Astrocyte of the spinal cord (primary cell): ENCODE data around the gene FOXN1.

ENCODE experiments used
- DNase-seq: peaks from one replicate; pipeline ENCODE4 v3.0.0; 2011; ENCODE audit warnings: low read depth, low spot score
- H3K4me3 ChIP-seq: 2 replicates; pipeline ENCODE4 v1.5.1; 2011; ENCODE audit warnings: low read depth, mild to moderate bottlenecking, low read length, moderate library complexity
- in situ Hi-C: cut with HindIII; loops from 2 replicates; pipeline ENCODE4 v1.10.0; 2017; ENCODE audit warnings: low sequenced_read_pairs
- TF ChIP-seq, protein P1 (sequence below): IDR thresholded peaks from 2 replicates; pipeline ENCODE4 v1.5.1; 2012; ENCODE audit warnings: low read depth, mild to moderate bottlenecking, low read length, inconsistent platforms

FOXN1 gene

DNA sequence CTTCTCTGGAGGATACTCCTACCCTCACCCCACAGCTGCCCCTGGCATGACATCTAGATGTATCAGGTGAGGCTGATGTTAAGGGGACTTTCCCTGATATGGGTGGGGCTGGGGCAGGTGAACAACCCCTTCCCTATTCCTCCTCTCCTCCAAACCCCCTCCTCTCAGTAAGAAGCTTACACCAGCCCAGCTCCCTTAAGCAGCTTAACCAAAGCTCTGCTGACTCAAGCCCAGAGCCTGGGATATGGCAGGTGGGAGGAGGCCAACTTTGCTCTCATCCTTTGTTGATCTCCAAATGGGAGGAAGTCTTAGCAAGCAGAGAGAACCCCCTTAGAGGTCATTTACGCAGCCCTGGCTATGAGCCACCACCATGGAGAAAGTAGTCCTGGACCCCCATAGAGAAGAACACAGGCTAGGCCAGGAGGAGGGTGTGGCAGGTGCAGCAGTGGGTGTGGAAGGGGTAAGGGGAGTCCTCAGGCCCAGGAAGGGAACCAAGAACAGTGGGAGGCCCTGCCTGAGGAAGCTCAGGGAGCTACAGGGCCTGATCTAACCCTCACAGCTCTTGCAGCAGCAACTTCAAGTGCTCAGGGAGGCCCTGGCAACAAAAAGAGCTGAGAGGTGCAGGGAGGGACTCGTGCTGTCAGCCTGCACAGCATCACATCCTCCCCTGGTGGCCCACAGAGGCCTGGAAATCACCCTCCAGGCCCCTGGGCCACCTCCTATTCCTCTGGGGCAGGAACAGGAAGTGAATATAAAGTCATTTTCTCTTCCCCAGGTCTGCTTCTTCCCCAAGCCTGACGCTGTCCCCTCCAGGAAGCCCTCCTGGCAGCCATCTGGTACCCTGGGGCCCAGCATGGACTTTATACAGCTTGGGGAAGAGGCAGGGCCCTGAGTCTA lies 43.3 kb downstream of the FOXN1 start:
- TF ChIP-seq, protein P1, sequence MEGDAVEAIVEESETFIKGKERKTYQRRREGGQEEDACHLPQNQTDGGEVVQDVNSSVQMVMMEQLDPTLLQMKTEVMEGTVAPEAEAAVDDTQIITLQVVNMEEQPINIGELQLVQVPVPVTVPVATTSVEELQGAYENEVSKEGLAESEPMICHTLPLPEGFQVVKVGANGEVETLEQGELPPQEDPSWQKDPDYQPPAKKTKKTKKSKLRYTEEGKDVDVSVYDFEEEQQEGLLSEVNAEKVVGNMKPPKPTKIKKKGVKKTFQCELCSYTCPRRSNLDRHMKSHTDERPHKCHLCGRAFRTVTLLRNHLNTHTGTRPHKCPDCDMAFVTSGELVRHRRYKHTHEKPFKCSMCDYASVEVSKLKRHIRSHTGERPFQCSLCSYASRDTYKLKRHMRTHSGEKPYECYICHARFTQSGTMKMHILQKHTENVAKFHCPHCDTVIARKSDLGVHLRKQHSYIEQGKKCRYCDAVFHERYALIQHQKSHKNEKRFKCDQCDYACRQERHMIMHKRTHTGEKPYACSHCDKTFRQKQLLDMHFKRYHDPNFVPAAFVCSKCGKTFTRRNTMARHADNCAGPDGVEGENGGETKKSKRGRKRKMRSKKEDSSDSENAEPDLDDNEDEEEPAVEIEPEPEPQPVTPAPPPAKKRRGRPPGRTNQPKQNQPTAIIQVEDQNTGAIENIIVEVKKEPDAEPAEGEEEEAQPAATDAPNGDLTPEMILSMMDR: no peak
- no peak overlapping the region for H3K4me3 ChIP-seq
- in situ Hi-C loops: no loop called here
- DNase-seq: no peak

DNA sequence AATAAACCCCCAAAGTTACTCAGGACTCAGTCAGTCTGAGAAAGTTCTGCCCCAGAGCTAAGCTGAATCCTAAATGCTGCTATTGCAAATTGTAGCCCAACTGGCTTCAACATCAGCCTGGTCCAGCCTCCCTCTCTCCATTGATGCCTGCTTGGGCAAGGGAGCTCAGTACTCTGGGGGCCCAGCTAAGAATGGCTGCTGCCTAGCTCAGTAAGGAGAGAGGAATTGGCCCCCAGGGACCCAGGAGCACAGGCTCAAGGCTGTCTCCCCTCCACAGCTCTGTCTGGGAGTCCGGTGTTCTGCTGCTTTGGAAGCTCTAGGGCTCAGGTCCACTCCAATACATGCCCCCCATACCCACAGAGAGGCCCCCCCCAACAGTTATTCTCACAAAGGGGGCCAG lies 44.7 kb downstream of the FOXN1 start:
- no peak overlapping the region for H3K4me3 ChIP-seq
- in situ Hi-C loops: no loop called here
- TF ChIP-seq, protein P1: no peak
- no peak for DNase-seq

DNA sequence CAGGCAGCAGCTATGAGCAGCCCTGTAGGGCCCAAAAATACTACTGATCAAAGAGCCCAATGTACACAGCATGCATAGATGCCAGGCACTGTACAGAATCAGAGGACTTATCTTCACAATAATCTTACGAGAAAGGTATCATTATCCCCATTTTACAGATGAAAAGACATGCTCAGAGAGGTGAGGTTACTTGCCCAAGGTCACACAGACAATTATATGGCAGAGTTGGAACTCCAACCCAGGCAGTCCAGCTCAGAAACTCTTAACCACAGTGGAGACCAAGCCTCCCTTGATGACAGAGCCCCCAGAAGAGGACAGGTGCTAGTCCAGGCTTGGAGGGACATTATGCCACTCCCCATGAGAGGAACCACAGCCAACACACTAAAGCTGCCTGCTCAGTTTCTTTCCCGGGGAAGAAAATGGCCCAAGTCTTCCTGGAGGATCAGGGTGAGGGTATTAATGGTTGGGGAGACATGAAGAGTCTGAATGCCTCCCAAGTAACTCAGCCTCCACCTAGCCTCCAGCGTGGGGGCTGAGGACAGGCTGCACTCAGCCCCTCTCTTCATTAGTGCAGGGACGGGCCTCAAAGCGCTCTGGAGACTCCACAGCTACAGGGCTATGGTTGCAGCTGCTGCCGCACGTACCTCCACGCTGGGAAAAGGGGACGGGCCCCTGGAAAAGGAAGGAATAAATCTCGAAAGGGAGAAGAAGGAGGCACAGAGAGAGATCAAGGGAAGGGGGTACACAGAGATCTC lies 45.5 kb downstream of the FOXN1 start:
- no peak for DNase-seq
- in situ Hi-C loops: no loop called here
- peak overlapping the region; percentile 59 for H3K4me3 ChIP-seq
- TF ChIP-seq, protein P1: no peak

DNA sequence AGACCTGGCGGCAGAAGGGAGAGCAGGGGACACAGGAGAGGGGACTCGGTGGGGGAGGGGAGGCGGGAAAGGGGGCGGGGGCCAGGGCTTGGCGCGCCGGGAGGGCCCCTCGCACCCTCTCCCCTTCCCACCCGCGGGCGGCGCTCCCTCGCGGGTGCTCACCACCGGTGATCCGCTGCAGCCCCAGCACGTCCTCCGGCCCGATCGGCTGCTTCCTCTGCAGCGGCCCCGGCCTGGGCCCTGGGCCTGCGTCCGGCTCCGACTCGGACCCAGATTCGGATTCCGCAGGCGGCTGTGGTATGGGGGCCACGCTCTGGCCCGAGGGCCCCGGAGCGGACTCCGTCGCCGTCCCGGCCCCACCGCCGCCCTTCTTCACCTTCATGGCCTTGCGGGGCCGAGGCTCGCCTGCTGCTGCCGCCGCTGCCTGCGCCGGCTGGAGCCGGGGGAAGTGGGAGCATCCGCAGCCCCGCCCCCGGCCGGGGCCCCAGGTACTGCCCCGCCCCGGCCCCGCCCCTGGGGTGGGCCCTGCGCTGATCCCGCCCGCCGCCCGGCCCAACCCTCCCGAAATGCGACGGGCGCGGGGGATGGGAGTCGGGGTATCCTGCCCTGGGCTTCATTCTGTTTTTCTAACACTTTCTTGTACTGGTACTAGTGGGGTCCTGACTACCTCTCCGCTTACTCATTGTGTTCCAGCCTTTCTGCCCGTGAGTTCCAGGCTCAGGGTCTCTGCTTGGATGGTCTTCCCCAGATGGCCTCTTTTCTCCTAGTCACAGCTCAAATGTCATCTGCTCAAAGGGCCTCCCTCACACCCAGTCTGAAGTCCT lies 46.2 kb downstream of the FOXN1 start, which contains the start of gene UNC119:
Gene UNC119, minus strand, starts transcription at position 449 of the 824 bp plus-strand sequence. Its CDS starts 67 bp downstream, at position 382.
- peak within 1 kb of the TSS; percentile 59 for H3K4me3 ChIP-seq
- in situ Hi-C loops: no loop called here
- TF ChIP-seq, protein P1: no peak
- DNase-seq: peak; percentile 62

DNA sequence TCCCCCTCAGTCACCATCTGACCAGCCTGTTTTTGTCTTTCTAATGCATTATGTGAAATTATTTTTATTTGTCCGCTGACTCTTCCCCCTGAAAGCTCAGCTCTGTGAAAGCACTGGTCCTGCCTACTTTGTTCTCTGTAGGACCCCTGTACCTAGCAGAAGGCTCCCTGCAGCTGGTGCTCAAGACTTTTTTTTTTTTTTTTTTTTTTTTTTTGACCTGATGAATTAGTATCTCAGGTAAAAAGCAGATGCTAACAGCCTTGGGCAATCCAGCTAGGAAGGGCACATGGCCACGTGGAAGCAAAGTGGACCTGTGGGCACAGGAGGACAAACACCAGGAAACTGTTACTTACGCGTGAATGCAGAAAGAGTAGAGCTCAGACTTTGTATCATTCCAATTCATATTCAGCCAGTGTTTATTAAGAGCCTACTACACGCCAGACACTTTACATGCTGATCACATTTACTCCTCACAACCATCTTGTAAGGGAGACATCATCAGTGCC lies 46.9 kb downstream of the FOXN1 start:
- DNase-seq: no peak
- peak overlapping the region; percentile 22 for H3K4me3 ChIP-seq
- in situ Hi-C loops: no loop called here

More for the DNA sequence above, 46.9 kb downstream of the FOXN1 start:
- TF ChIP-seq, protein P1: no peak
